Measurements from ENCODE around the gene EXD1. TPM values are rescaled to one million over a fixed set of nuclear protein-coding genes. Genes with fewer than 3 reads are reported as not detected.

Gene EXD1
- total RNA-seq, 2 experiments from 2014 or later: not detected

GRCh38 chr15:41151451-41152005 lies 79.0 kb downstream of the EXD1 start:
- no peak overlapping the region for H3K4me3 ChIP-seq (ENCODE audit: low read length)
- H3K36me3 ChIP-seq (ENCODE audit: insufficient read depth, low read length): no peaks in the 10 kb centered on the region
- intact Hi-C loops (cut with DNase I, micrococcal nuclease): no loop called here
- Mint-ChIP-seq H3K4me1 (ENCODE audit: low read depth) (peaks cover 12% of the 10 kb centered on the region), H3K4me3 (no peak overlapping the region), H3K27me3 (no peaks in the 10 kb centered on the region), H3K36me3 (ENCODE audit: low read depth) (no peaks in the 10 kb centered on the region), H3K9me3 (no peaks in the 10 kb centered on the region), H3K27ac (no peak overlapping the region)
- DNase-seq (no peak), ATAC-seq (ENCODE audit: poor library complexity) (no peak)
- H3K27ac ChIP-seq (ENCODE audit: low read depth in 1 of 2, low read length in 2 of 2): no peak overlapping the region
- H3K27me3 ChIP-seq (ENCODE audit: control insufficient read depth in 1 of 2, insufficient read depth in 2 of 2, low read length in 2 of 2): no peaks in the 10 kb centered on the region
- POLR2A ChIA-PET: interaction anchor here (0.6 kb wide), 1 partner anchor 68 kb away, joined by 3 read pairs; no protein-coding TSS in a partner anchor
- no peaks in the 10 kb centered on the region for H3K9me3 ChIP-seq (ENCODE audit: control insufficient read depth in 1 of 2, insufficient read depth in 1 of 2, low read length in 2 of 2)
- TF ChIP-seq CTCF (IDR thresholded peaks at IDR 0.05): no peak
- CTCF ChIA-PET: no interaction called here
- H3K4me1 ChIP-seq (ENCODE audit: insufficient read depth, low read length): peaks cover 9% of the 10 kb centered on the region

- Histone ChIP-seq H3K4me3 (ENCODE audit: low read length) (no peak overlapping the region), H3K36me3 (ENCODE audit: insufficient read depth, low read length) (no peaks in the 10 kb centered on the region), H3K4me1 (ENCODE audit: insufficient read depth, low read length) (peaks cover 9% of the 10 kb centered on the region), H3K27me3 (ENCODE audit: control insufficient read depth in 1 of 2, insufficient read depth in 2 of 2, low read length in 2 of 2) (no peaks in the 10 kb centered on the region), H3K9me3 (ENCODE audit: control insufficient read depth in 1 of 2, insufficient read depth in 1 of 2, low read length in 2 of 2) (no peaks in the 10 kb centered on the region), H3K27ac (ENCODE audit: low read depth in 1 of 2, low read length in 2 of 2) (no peak overlapping the region)
- no peak for TF ChIP-seq CTCF (IDR thresholded peaks at IDR 0.05)
- Mint-ChIP-seq H3K27ac (peak overlapping the region; percentile 53), H3K27me3 (no peaks in the 10 kb centered on the region), H3K9me3 (no peaks in the 10 kb centered on the region), H3K36me3 (ENCODE audit: low read depth) (no peaks in the 10 kb centered on the region), H3K4me1 (ENCODE audit: low read depth) (peaks cover 12% of the 10 kb centered on the region), H3K4me3 (no peak overlapping the region)
- no peak for ATAC-seq (ENCODE audit: poor library complexity)
- intact Hi-C loops (cut with DNase I, micrococcal nuclease): no loop called here
- no peak for DNase-seq
- POLR2A ChIA-PET: interaction anchor here (1.9 kb wide), 1 partner anchor 34 kb away, joined by 3 read pairs; the partner anchor contains the start of gene INO80
- CTCF ChIA-PET: no interaction called here
These were observed 80.3 kb downstream of the EXD1 start for GRCh38 chr15:41150279-41150678.

- CTCF ChIA-PET: no interaction called here
- Mint-ChIP-seq H3K27ac (no peak overlapping the region), H3K36me3 (ENCODE audit: low read depth) (no peaks in the 10 kb centered on the region), H3K9me3 (no peaks in the 10 kb centered on the region), H3K4me3 (no peak overlapping the region), H3K27me3 (no peaks in the 10 kb centered on the region), H3K4me1 (ENCODE audit: low read depth) (peaks cover 12% of the 10 kb centered on the region)
- ATAC-seq (ENCODE audit: poor library complexity): no peak
- intact Hi-C loops (cut with DNase I, micrococcal nuclease): no loop called here
- Histone ChIP-seq H3K27me3 (ENCODE audit: control insufficient read depth in 1 of 2, insufficient read depth in 2 of 2, low read length in 2 of 2) (no peaks in the 10 kb centered on the region), H3K4me3 (ENCODE audit: low read length) (no peak overlapping the region), H3K4me1 (ENCODE audit: insufficient read depth, low read length) (peaks cover 9% of the 10 kb centered on the region), H3K9me3 (ENCODE audit: control insufficient read depth in 1 of 2, insufficient read depth in 1 of 2, low read length in 2 of 2) (no peaks in the 10 kb centered on the region), H3K27ac (ENCODE audit: low read depth in 1 of 2, low read length in 2 of 2) (no peak overlapping the region), H3K36me3 (ENCODE audit: insufficient read depth, low read length) (no peaks in the 10 kb centered on the region)
- POLR2A ChIA-PET: no interaction called here
- DNase-seq: no peak
- no peak for TF ChIP-seq CTCF (IDR thresholded peaks at IDR 0.05)
These were observed 82.5 kb downstream of the EXD1 start for GRCh38 chr15:41148065-41148464.

Measured in CD4-positive, alpha-beta T cell (primary cell).